A549 (cell line): Measurements from ENCODE around the gene PARVB.

Experiments used
- CTCF ChIP-seq: fragments of >200 bp; sonication (Bioruptor Twin); formaldehyde crosslinking; IDR thresholded peaks from 3 replicates; pipeline ENCODE4 v1.5.1; 2016
- E2F6 ChIP-seq: IDR thresholded peaks from 2 replicates; pipeline ENCODE4 v1.6.1; 2012; ENCODE audit warnings: low read depth, borderline replicate concordance
- ELK1 ChIP-seq: fragments of 150-350 bp; IDR thresholded peaks from 2 replicates; pipeline ENCODE4 v1.6.1; 2014; ENCODE audit warnings: low read depth, mild to moderate bottlenecking, low read length
- HDAC2 ChIP-seq: fragments of 200-600 bp; sonication (generic); IDR thresholded peaks from 2 replicates; pipeline ENCODE4 v1.6.1; 2016
- MAX ChIP-seq: IDR thresholded peaks from 2 replicates; pipeline ENCODE4 v1.6.1; 2012
- NR3C1 ChIP-seq: fragments of >200 bp; sonication (Bioruptor Twin); formaldehyde crosslinking; IDR thresholded peaks from 3 replicates; pipeline ENCODE4 v1.6.1; 2017
- POLR2A ChIP-seq: IDR thresholded peaks from 2 replicates; pipeline ENCODE4 v1.6.1; 2012; ENCODE audit warnings: mild to moderate bottlenecking, low read length
- SMC3 ChIP-seq: fragments of >200 bp; sonication (Bioruptor Twin); formaldehyde crosslinking; IDR thresholded peaks from 3 replicates; pipeline ENCODE4 v1.6.1; 2018; ENCODE audit warnings: inconsistent platforms
- ZSCAN20 ChIP-seq: fragments of 250-450 bp; sonication (Bioruptor Pico); IDR thresholded peaks from 2 replicates; pipeline ENCODE4 v1.8.0; 2022; ENCODE audit warnings: mild to moderate bottlenecking, moderate library complexity

GRCh38 chr22:44171561-44171960, 147.5 kb downstream of the PARVB start:
- TF ChIP-seq CTCF = no peak
- TF ChIP-seq MAX = no peak
- no peak for TF ChIP-seq POLR2A
- TF ChIP-seq HDAC2 = no peak
- TF ChIP-seq SMC3 = no peak
- no peak for TF ChIP-seq NR3C1
- no peak for TF ChIP-seq E2F6
- TF ChIP-seq ZSCAN20 (CRISPR knock-in tag) = no peak
- TF ChIP-seq ELK1 = no peak
